WTC11 (cell line): ENCODE results near the gene MYLK3. TPM values are rescaled to one million over a fixed set of nuclear protein-coding genes. Genes with fewer than 3 reads are reported as not detected.

Source experiments
- ATAC-seq: fragments of 200-7000 bp; cut with Tn5 transposase; 2 replicates; pipeline ENCODE4 v1.10.0; 2021; ENCODE audit warnings: mild to moderate bottlenecking, moderate library complexity
- CTCF ChIA-PET: fragments of 300-600 bp; sonication (Branson Sonifier 250); formaldehyde crosslinking; loops from one replicate; lab custom pipeline; 2021; ENCODE audit warnings: antibody characterized with exemption; lab: Charles Lee
- POLR2A ChIA-PET: fragments of 350-600 bp; sonication (Branson Sonifier 250); formaldehyde crosslinking; loops from one replicate; lab custom pipeline; 2021; ENCODE audit warnings: antibody characterized with exemption; lab: Charles Lee
- DNase-seq: peaks from one replicate; pipeline ENCODE4 v3.0.0; 2021; ENCODE audit warnings: low spot score
- H3K27ac Mint-ChIP-seq: 2 replicates; pipeline ENCODE4 v1.8.0; 2021; ENCODE audit warnings: mixed read lengths
- H3K27me3 Mint-ChIP-seq: 2 replicates; pipeline ENCODE4 v1.8.0; 2021; ENCODE audit warnings: low read depth, mild to moderate bottlenecking, moderate library complexity, mixed read lengths
- H3K36me3 Mint-ChIP-seq: 2 replicates; pipeline ENCODE4 v1.8.0; 2021; ENCODE audit warnings: mixed read lengths
- H3K4me1 Mint-ChIP-seq: 2 replicates; pipeline ENCODE4 v1.8.0; 2022; ENCODE audit warnings: mixed read lengths
- H3K4me3 Mint-ChIP-seq: 2 replicates; pipeline ENCODE4 v1.8.0; 2021; ENCODE audit warnings: mild to moderate bottlenecking, moderate library complexity, mixed read lengths
- H3K9me3 Mint-ChIP-seq: 2 replicates; pipeline ENCODE4 v1.8.0; 2021; ENCODE audit warnings: mixed read lengths
- ATF2 ChIP-seq: sonication (generic); formaldehyde crosslinking; IDR thresholded peaks from 2 replicates; pipeline ENCODE4 v1.8.1; 2022; ENCODE audit warnings: low read depth, missing genetic modification reagents, borderline replicate concordance
- CBFB ChIP-seq: sonication (generic); formaldehyde crosslinking; IDR thresholded peaks from 2 replicates; pipeline ENCODE4 v1.8.1; 2022; ENCODE audit warnings: mild to moderate bottlenecking, low read depth, missing genetic modification reagents
- CDX4 ChIP-seq: fragments of 250-450 bp; sonication (Bioruptor Pico); IDR thresholded peaks from 2 replicates; pipeline ENCODE4 v1.9.0; 2021; ENCODE audit warnings: moderate library complexity, mild to moderate bottlenecking, inconsistent platforms, borderline replicate concordance
- CREB1 ChIP-seq: sonication (generic); formaldehyde crosslinking; IDR thresholded peaks from 2 replicates; pipeline ENCODE4 v1.8.0; 2023; ENCODE audit warnings: mild to moderate bottlenecking, missing genetic modification reagents
- E2F5 ChIP-seq: sonication (generic); formaldehyde crosslinking; IDR thresholded peaks from 2 replicates; pipeline ENCODE4 v1.8.1; 2022; ENCODE audit warnings: mild to moderate bottlenecking, moderate library complexity, missing genetic modification reagents
- ELF4 ChIP-seq: sonication (generic); formaldehyde crosslinking; IDR thresholded peaks from 2 replicates; pipeline ENCODE4 v1.8.1; 2022; ENCODE audit warnings: low read depth, mild to moderate bottlenecking, moderate library complexity, missing genetic modification reagents
- EMX1 ChIP-seq: fragments of 250-450 bp; sonication (Bioruptor Pico); IDR thresholded peaks from 2 replicates; pipeline ENCODE4 v1.8.0; 2021; ENCODE audit warnings: mild to moderate bottlenecking
- ESRRA ChIP-seq: sonication (generic); formaldehyde crosslinking; IDR thresholded peaks from 2 replicates; pipeline ENCODE4 v1.8.1; 2022; ENCODE audit warnings: mild to moderate bottlenecking, missing genetic modification reagents, borderline replicate concordance
- ETV6 ChIP-seq: sonication (generic); formaldehyde crosslinking; IDR thresholded peaks from 2 replicates; pipeline ENCODE4 v1.8.1; 2022; ENCODE audit warnings: mild to moderate bottlenecking, missing genetic modification reagents
- FOXK1 ChIP-seq: sonication (generic); formaldehyde crosslinking; IDR thresholded peaks from 2 replicates; pipeline ENCODE4 v1.8.0; 2022; ENCODE audit warnings: mild to moderate bottlenecking, moderate library complexity, missing genetic modification reagents
- JAZF1 ChIP-seq: fragments of 250-450 bp; sonication (Bioruptor Pico); IDR thresholded peaks from 2 replicates; pipeline ENCODE4 v1.9.0; 2021; ENCODE audit warnings: moderate library complexity, mild to moderate bottlenecking, inconsistent platforms
- NFATC4 ChIP-seq: fragments of 250-450 bp; sonication (Bioruptor Pico); IDR thresholded peaks from 2 replicates; pipeline ENCODE4 v1.9.0; 2021; ENCODE audit warnings: mild to moderate bottlenecking
- NFYB ChIP-seq: sonication (generic); formaldehyde crosslinking; conservative IDR thresholded peaks from 2 replicates; pipeline ENCODE4 v1.8.0; 2022; ENCODE audit warnings: low read depth, missing genetic modification reagents
- NR1H2 ChIP-seq: sonication (generic); formaldehyde crosslinking; IDR thresholded peaks from 2 replicates; pipeline ENCODE4 v1.9.0; 2021; ENCODE audit warnings: mild to moderate bottlenecking, moderate library complexity, missing genetic modification reagents
- PREB ChIP-seq: sonication (generic); formaldehyde crosslinking; IDR thresholded peaks from 2 replicates; pipeline ENCODE4 v1.8.1; 2022; ENCODE audit warnings: mild to moderate bottlenecking, missing genetic modification reagents, moderate library complexity, borderline replicate concordance
- RELA ChIP-seq: sonication (generic); formaldehyde crosslinking; IDR thresholded peaks from 2 replicates; pipeline ENCODE4 v1.8.1; 2022; ENCODE audit warnings: missing genetic modification reagents, mild to moderate bottlenecking, borderline replicate concordance
- SOX15 ChIP-seq: fragments of 250-450 bp; sonication (Bioruptor Pico); IDR thresholded peaks from 2 replicates; pipeline ENCODE4 v1.9.0; 2021; ENCODE audit warnings: mild to moderate bottlenecking
- USF1 ChIP-seq: sonication (generic); formaldehyde crosslinking; IDR thresholded peaks from 2 replicates; pipeline ENCODE4 v1.8.0; 2022; ENCODE audit warnings: mild to moderate bottlenecking, missing genetic modification reagents
- ZNF121 ChIP-seq: sonication (generic); formaldehyde crosslinking; IDR thresholded peaks from 2 replicates; pipeline ENCODE4 v1.8.0; 2023; ENCODE audit warnings: missing genetic modification reagents
- ZNF263 ChIP-seq: sonication (generic); formaldehyde crosslinking; IDR thresholded peaks from 2 replicates; pipeline ENCODE4 v1.8.1; 2022; ENCODE audit warnings: low read depth, mild to moderate bottlenecking, moderate library complexity, missing genetic modification reagents
- total RNA-seq: library from RNA; stranded (reverse); gene quantifications from 3 replicates; pipeline ENCODE4 v1.2.3, GENCODE V29; 2021
- TF ChIP-seq, protein P1 (sequence below): fragments of 200-600 bp; IDR thresholded peaks from 2 replicates; pipeline ENCODE4 v1.8.0; 2022; ENCODE audit warnings: antibody characterized with exemption
- TF ChIP-seq, protein P2 (sequence below): sonication (generic); formaldehyde crosslinking; IDR thresholded peaks from 2 replicates; pipeline ENCODE4 v1.8.1; 2023; ENCODE audit warnings: mild to moderate bottlenecking, missing genetic modification reagents, moderate library complexity

Gene MYLK3
- total RNA-seq, 1 experiment from 2014 or later = 0.79 TPM

- no peaks in the 10 kb centered on the region for H3K9me3 Mint-ChIP-seq
- H3K36me3 Mint-ChIP-seq = peaks cover 22% of the 10 kb centered on the region
- TF ChIP-seq CDX4 (CRISPR knock-in tag) = no peak
- no peak for TF ChIP-seq PREB (CRISPR knock-in tag)
- TF ChIP-seq, protein P1, sequence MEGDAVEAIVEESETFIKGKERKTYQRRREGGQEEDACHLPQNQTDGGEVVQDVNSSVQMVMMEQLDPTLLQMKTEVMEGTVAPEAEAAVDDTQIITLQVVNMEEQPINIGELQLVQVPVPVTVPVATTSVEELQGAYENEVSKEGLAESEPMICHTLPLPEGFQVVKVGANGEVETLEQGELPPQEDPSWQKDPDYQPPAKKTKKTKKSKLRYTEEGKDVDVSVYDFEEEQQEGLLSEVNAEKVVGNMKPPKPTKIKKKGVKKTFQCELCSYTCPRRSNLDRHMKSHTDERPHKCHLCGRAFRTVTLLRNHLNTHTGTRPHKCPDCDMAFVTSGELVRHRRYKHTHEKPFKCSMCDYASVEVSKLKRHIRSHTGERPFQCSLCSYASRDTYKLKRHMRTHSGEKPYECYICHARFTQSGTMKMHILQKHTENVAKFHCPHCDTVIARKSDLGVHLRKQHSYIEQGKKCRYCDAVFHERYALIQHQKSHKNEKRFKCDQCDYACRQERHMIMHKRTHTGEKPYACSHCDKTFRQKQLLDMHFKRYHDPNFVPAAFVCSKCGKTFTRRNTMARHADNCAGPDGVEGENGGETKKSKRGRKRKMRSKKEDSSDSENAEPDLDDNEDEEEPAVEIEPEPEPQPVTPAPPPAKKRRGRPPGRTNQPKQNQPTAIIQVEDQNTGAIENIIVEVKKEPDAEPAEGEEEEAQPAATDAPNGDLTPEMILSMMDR = no peak
- no peak for TF ChIP-seq CBFB (CRISPR knock-in tag)
- no peak for TF ChIP-seq CREB1
- no peak for TF ChIP-seq ZNF121 (CRISPR knock-in tag)
- TF ChIP-seq USF1 (CRISPR knock-in tag) = no peak
- no peak for TF ChIP-seq EMX1 (CRISPR knock-in tag)
- no peak for TF ChIP-seq ESRRA
- TF ChIP-seq, protein P2, sequence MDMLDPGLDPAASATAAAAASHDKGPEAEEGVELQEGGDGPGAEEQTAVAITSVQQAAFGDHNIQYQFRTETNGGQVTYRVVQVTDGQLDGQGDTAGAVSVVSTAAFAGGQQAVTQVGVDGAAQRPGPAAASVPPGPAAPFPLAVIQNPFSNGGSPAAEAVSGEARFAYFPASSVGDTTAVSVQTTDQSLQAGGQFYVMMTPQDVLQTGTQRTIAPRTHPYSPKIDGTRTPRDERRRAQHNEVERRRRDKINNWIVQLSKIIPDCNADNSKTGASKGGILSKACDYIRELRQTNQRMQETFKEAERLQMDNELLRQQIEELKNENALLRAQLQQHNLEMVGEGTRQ = no peak
- ChIA-PET CTCF (no interaction called here), POLR2A (no interaction called here)
- H3K4me1 Mint-ChIP-seq = no peaks in the 10 kb centered on the region
- no peak overlapping the region for H3K4me3 Mint-ChIP-seq
- DNase-seq = no peak
- ATAC-seq = no peak
- no peaks in the 10 kb centered on the region for H3K27me3 Mint-ChIP-seq
- H3K27ac Mint-ChIP-seq = no peak overlapping the region
Observed at GRCh38 chr16:46702030-46702429, 46.1 kb downstream of the MYLK3 start.

GRCh38 chr16:46701615-46702014 is 46.5 kb downstream of the MYLK3 start:
- Mint-ChIP-seq H3K4me3 (no peak overlapping the region), H3K27me3 (no peaks in the 10 kb centered on the region), H3K9me3 (no peaks in the 10 kb centered on the region), H3K36me3 (peaks cover 25% of the 10 kb centered on the region), H3K4me1 (no peaks in the 10 kb centered on the region), H3K27ac (no peak overlapping the region)
- TF ChIP-seq ZNF263 (no peak), ESRRA (no peak), ATF2 (CRISPR knock-in tag) (no peak), ETV6 (CRISPR knock-in tag) (no peak), ZNF121 (CRISPR knock-in tag) (no peak), NR1H2 (CRISPR knock-in tag) (no peak), RELA (CRISPR knock-in tag) (no peak), NFYB (CRISPR knock-in tag) (no peak), JAZF1 (no peak), FOXK1 (CRISPR knock-in tag) (no peak), NFATC4 (no peak), USF1 (CRISPR knock-in tag) (no peak), E2F5 (CRISPR knock-in tag) (no peak), CDX4 (CRISPR knock-in tag) (no peak), ELF4 (CRISPR knock-in tag) (no peak), SOX15 (CRISPR knock-in tag) (no peak)
- ATAC-seq = no peak
- no peak for DNase-seq
- CTCF ChIA-PET = no interaction called here
- POLR2A ChIA-PET = no interaction called here
